ENCODE data around the gene CENPC.
"Not testable (repeated sequence)": the region's sequence is repeated elsewhere in the genome, so short reads cannot be mapped to it uniquely, and the experiment has no call there.

The CENPC gene

GRCh38 chr4:67545199-67546003 is at the start of gene CENPC:
Gene CENPC, minus strand, starts transcription at chr4:67545503. Its CDS starts 148 bp downstream, at chr4:67545355.
- DNase-seq (ENCODE audit: low read depth), result peak; percentile 85

GRCh38 chr4:67593741-67594175 is 48.5 kb upstream of the CENPC start:
- no peak for DNase-seq (ENCODE audit: low read depth)

- no peak for DNase-seq (ENCODE audit: low read depth)
These were observed 41.9 kb upstream of the CENPC start for GRCh38 chr4:67587156-67587555.

- DNase-seq (ENCODE audit: low read depth), result no peak
These were observed 39.2 kb upstream of the CENPC start for GRCh38 chr4:67584496-67584895.

GRCh38 chr4:67581913-67582312 is 36.6 kb upstream of the CENPC start:
- DNase-seq (ENCODE audit: low read depth), result no peak

- DNase-seq (ENCODE audit: low read depth), result no peak
These were observed 36.0 kb upstream of the CENPC start for GRCh38 chr4:67581208-67581857.

GRCh38 chr4:67580577-67580976 is 35.3 kb upstream of the CENPC start:
- DNase-seq (ENCODE audit: low read depth), result no peak

GRCh38 chr4:67576538-67576937 is 31.2 kb upstream of the CENPC start:
- no peak for DNase-seq (ENCODE audit: low read depth)

- DNase-seq (ENCODE audit: low read depth), result no peak
These were observed 30.8 kb upstream of the CENPC start for GRCh38 chr4:67576059-67576466.

- DNase-seq (ENCODE audit: low read depth), result no peak
These were observed 30.1 kb upstream of the CENPC start for GRCh38 chr4:67575232-67576058.

- DNase-seq (ENCODE audit: low read depth), result no peak
These were observed 27.9 kb upstream of the CENPC start for GRCh38 chr4:67573193-67573592.

- DNase-seq (ENCODE audit: low read depth), result no peak
These were observed 26.7 kb upstream of the CENPC start for GRCh38 chr4:67571975-67572374.

GRCh38 chr4:67570537-67570936 is 25.2 kb upstream of the CENPC start:
- DNase-seq (ENCODE audit: low read depth), result no peak

GRCh38 chr4:67568820-67569219 is 23.5 kb upstream of the CENPC start:
- no peak for DNase-seq (ENCODE audit: low read depth)

- no peak for DNase-seq (ENCODE audit: low read depth)
These were observed 21.0 kb upstream of the CENPC start for GRCh38 chr4:67566335-67566734.

- no peak for DNase-seq (ENCODE audit: low read depth)
These were observed 20.0 kb upstream of the CENPC start for GRCh38 chr4:67565284-67565683.

- DNase-seq (ENCODE audit: low read depth), result no peak
These were observed 13.2 kb upstream of the CENPC start, which contains the start of gene STAP1 for GRCh38 chr4:67558493-67558892. Gene STAP1, plus strand, starts transcription at chr4:67558727. Its CDS starts 83 bp downstream, at chr4:67558810.

GRCh38 chr4:67556436-67556835 is 11.1 kb upstream of the CENPC start:
- no peak for DNase-seq (ENCODE audit: low read depth)

- no peak for DNase-seq (ENCODE audit: low read depth)
These were observed 10.1 kb upstream of the CENPC start for GRCh38 chr4:67555447-67555846.

- DNase-seq (ENCODE audit: low read depth), result no peak
These were observed 8.8 kb upstream of the CENPC start for GRCh38 chr4:67554096-67554495.

- DNase-seq (ENCODE audit: low read depth), result not testable (repeated sequence)
These were observed 7.0 kb upstream of the CENPC start for GRCh38 chr4:67552146-67552792.

- DNase-seq (ENCODE audit: low read depth), result no peak
These were observed 5.6 kb upstream of the CENPC start for GRCh38 chr4:67550857-67551256.

All from stimulated activated CD8-positive, alpha-beta memory T cell treated with anti-CD3 and anti-CD28 coated beads, Interleukin-12 subunit alpha, Interleukin-12 subunit beta, amount 100 ng/mL, for 4 hours (primary cell).